Cardiac muscle cell (in vitro differentiated cells and primary cell): Measurements from ENCODE around the gene H3-3A. TPM values are rescaled to one million over a fixed set of nuclear protein-coding genes. Genes with fewer than 3 reads are reported as not detected.

Experiments
- DNase-seq, 2 donors: peaks; one replicate each; pipeline versions ENCODE4 v3.0.0 to v3.0.0-alpha.2; 2010 to 2017; ENCODE audit warnings: low read depth in 1 of 2, low spot score in 1 of 2
- H3K27ac ChIP-seq: fragments of 200-600 bp; sonication (generic); 2 replicates; pipeline ENCODE4 v1.5.1; 2016
- H3K27me3 ChIP-seq: fragments of 200-600 bp; sonication (generic); 2 replicates; pipeline ENCODE4 v1.6.0; 2016; ENCODE audit warnings: control low read depth
- H3K36me3 ChIP-seq: fragments of 200-600 bp; sonication (generic); 2 replicates; pipeline ENCODE4 v1.5.1; 2016; ENCODE audit warnings: control low read depth
- H3K4me1 ChIP-seq: fragments of 200-600 bp; sonication (generic); 2 replicates; pipeline ENCODE4 v1.8.1; 2017; ENCODE audit warnings: low read depth, mild to moderate bottlenecking, mixed run types
- H3K4me3 ChIP-seq: fragments of 200-600 bp; sonication (generic); 2 replicates; pipeline ENCODE4 v1.5.1; 2016; ENCODE audit warnings: mild to moderate bottlenecking
- H3K9me3 ChIP-seq: fragments of 200-600 bp; sonication (generic); 2 replicates; pipeline ENCODE4 v1.5.1; 2017; ENCODE audit warnings: low read depth, mild to moderate bottlenecking, control low read depth
- polyA plus RNA-seq: library from polyadenylated mRNA; unstranded; fragments of >200 nt; fragmentation: Nextera tagmentation; extraction: Ambion mirVana; gene quantifications from 2 replicates; pipeline ENCODE4 v1.2.1, GENCODE V29; 2016
- total RNA-seq: library from RNA; depleted of rRNA; stranded (reverse); fragments of >200 nt; gene quantifications from 2 replicates; pipeline ENCODE4 v1.2.3, GENCODE V29; 2016
- TF ChIP-seq, protein P1 (sequence below): IDR thresholded peaks from 2 replicates; pipeline ENCODE4 v1.5.1; 2012; ENCODE audit warnings: low read depth, mild to moderate bottlenecking, low read length

The H3-3A gene
- total and polyA plus RNA-seq, 2 experiments from 2014 or later, result 439 to 837 TPM

DNA sequence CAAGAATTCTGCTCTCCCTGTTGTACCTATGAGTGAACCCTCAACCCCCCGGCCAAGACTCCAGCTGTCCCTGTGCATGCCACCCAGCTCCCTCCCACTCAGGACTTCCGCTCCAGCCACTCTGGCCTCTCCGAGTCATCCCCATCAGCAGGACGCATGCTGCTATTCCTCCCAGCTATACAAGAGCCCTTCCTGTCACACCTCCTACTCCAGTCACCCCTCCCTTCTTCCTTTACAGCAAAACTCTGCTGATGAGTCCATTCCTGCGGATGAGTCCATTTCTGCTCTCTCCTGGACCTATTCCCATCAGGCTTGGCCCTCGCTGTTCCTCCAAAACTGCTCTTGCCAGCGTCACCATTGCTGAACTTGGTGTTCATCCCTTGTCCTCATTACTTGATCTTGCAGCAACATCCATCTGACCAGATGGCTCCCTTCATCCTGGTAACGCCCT lies 42.2 kb downstream of the H3-3A start:
- no peaks in the 10 kb centered on the region for H3K9me3 ChIP-seq
- H3K4me1 ChIP-seq, result no peaks in the 10 kb centered on the region
- no peak for DNase-seq
- peaks cover 12% of the 10 kb centered on the region for H3K27me3 ChIP-seq
- H3K4me3 ChIP-seq, result no peak overlapping the region
- no peaks in the 10 kb centered on the region for H3K36me3 ChIP-seq
- no peak overlapping the region for H3K27ac ChIP-seq
- TF ChIP-seq, protein P1, sequence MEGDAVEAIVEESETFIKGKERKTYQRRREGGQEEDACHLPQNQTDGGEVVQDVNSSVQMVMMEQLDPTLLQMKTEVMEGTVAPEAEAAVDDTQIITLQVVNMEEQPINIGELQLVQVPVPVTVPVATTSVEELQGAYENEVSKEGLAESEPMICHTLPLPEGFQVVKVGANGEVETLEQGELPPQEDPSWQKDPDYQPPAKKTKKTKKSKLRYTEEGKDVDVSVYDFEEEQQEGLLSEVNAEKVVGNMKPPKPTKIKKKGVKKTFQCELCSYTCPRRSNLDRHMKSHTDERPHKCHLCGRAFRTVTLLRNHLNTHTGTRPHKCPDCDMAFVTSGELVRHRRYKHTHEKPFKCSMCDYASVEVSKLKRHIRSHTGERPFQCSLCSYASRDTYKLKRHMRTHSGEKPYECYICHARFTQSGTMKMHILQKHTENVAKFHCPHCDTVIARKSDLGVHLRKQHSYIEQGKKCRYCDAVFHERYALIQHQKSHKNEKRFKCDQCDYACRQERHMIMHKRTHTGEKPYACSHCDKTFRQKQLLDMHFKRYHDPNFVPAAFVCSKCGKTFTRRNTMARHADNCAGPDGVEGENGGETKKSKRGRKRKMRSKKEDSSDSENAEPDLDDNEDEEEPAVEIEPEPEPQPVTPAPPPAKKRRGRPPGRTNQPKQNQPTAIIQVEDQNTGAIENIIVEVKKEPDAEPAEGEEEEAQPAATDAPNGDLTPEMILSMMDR, result no peak

DNA sequence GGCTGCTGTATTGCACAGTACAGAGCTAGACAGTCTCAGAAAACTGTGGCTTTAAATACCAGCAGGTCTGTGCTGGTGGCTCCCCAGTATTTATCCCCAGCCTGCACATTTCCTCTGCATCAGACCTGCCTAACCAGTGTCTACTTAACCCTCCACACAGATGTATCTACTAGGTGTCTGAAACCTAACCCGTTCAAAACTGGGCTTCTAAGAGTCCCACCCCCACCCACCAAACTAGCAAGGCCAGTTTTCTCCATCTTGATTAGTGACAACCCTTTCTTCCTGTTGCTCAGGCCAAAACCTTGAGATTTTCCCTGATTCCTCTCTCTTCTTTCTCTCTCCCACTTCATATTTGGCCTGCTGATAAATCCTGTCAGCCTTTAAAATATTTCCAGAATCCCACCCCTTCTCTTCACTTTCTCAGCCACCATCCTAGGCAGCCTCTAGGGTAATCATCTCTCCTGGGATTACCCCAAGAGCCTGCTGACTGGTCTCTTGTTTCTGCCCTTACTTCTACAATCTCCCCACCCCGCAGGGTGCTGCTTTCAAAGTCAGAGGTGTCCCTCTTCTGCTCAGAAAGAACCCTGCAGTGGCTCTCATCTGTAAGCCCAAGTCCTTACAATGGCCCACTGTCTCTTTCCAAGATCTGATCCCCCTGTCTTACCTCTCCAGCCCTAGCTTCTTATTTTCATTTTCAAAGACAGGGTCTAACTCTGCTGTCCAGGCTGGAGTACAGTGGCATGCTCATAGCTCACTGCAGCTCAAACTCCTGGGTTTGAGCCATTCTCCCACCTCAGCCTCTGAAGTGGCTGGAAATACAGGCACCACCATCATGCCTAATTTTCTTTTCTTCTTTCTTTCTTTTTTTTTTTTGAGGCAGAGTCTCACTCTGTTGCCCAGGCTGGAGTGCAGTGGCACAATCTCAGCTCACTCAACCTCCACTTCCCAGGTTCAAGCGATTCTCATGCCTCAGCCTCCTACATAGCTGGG lies 45.2 kb downstream of the H3-3A start:
- peaks cover 11% of the 10 kb centered on the region for H3K4me1 ChIP-seq
- no peak for DNase-seq
- TF ChIP-seq, protein P1, result no peak
- H3K36me3 ChIP-seq, result no peaks in the 10 kb centered on the region
- no peak overlapping the region for H3K4me3 ChIP-seq
- no peaks in the 10 kb centered on the region for H3K9me3 ChIP-seq
- H3K27ac ChIP-seq, result no peak overlapping the region
- H3K27me3 ChIP-seq, result no peaks in the 10 kb centered on the region

DNA sequence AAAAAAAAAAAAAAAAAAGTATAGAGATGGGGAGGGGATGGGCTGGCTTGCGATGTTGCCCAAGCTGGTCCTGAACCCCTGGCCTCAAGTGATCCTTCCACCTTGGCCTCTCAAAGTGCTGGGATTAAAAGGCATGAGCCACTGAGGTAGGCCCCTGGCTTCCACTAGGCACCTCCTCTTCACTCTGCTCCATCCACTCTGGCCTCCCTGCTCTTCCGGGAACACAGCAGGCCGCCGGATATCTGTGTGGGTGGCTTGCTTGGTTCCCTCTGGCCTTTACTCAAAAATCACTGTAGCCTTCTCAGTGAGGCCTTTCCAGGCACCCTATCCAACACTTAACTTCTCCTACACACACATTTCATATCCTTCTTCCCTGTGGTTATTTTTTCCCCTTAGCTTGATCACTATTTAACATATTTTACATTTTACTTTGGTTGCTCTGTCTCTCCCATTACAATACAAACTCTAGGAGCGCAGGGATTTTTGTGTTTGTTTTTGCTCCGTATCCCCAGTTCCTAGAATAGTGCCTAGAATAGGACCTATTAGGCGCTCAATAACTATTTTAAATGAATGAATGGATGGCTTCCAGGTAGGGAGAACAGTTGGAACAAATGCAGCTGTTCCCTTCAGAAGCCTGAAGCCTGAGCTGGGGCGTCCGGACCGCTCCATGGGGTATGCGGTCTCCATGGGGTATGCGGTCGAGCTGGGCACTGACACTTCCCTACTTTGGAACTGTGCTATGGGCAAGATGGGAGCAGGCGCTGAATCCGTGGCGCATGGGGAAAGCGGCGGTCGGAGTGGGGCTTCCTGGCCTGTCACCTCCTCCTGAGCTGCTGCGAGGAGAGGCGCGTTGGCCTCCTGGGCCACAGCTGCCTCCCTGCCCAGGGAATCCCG lies 46.7 kb downstream of the H3-3A start:
- H3K27ac ChIP-seq, result peak overlapping the region; percentile 34
- peak in 1 of 2 donors; percentile 83 for DNase-seq
- no peaks in the 10 kb centered on the region for H3K9me3 ChIP-seq
- H3K4me3 ChIP-seq, result peak overlapping the region; percentile 61
- no peaks in the 10 kb centered on the region for H3K36me3 ChIP-seq
- no peaks in the 10 kb centered on the region for H3K27me3 ChIP-seq
- peaks cover 11% of the 10 kb centered on the region for H3K4me1 ChIP-seq
- TF ChIP-seq, protein P1, result no peak

DNA sequence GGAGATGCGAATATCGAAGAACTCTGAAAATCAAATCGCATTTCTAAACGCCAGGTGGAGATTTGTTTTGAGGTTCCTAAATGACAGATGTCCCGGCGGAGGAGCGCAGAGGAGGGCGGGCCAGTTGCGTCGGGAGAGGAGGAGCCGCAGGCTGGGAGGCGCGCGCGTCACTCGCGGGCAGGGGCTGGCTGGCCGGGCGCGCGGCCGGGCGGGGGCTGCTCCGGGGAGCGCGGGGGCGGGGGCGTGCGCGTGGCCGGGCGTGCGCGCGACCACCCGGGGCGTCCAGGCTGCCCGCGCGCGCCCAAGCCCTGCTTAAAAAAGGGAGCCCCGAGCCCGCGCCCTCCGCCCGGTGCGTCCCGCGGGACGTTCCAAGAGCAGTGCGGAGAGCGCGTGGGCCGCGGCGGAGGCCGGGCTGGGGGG lies 47.3 kb downstream of the H3-3A start:
- DNase-seq, result peak; percentile 89 to 91
- TF ChIP-seq, protein P1, result no peak
- H3K27me3 ChIP-seq, result no peaks in the 10 kb centered on the region
- H3K9me3 ChIP-seq, result no peaks in the 10 kb centered on the region
- no peaks in the 10 kb centered on the region for H3K36me3 ChIP-seq
- H3K4me1 ChIP-seq, result peaks cover 11% of the 10 kb centered on the region
- H3K27ac ChIP-seq, result peak overlapping the region; percentile 68
- H3K4me3 ChIP-seq, result peak overlapping the region; percentile 61
